ENCODE results near the gene PCDHA5.
"Not testable (repeated sequence)": the region's sequence is repeated elsewhere in the genome, so short reads cannot be mapped to it uniquely, and the experiment has no call there.

Gene PCDHA5

GRCh38 chr5:140827704-140828361 is 6.4 kb downstream of the PCDHA5 start, which contains the start of gene PCDHA6:
Gene PCDHA6 (plus strand): TSS chr5:140827960. CDS start chr5:140828092, 132 bp downstream.
- DNase-seq, result no peak

DNA sequence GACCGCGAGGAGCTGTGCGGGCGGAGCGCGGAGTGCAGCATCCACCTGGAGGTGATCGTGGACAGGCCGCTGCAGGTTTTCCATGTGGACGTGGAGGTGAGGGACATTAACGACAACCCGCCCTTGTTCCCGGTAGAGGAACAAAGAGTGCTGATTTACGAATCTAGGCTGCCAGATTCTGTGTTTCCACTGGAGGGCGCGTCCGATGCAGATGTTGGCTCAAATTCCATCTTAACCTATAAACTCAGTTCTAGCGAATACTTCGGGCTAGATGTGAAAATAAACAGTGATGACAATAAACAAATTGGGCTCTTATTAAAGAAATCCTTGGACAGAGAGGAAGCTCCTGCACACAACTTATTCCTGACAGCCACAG is 6.9 kb downstream of the PCDHA5 start:
- DNase-seq, result no peak

GRCh38 chr5:140829511-140830501 is 8.4 kb downstream of the PCDHA5 start:
- DNase-seq, result not testable (repeated sequence)

GRCh38 chr5:140833993-140834392 is 12.6 kb downstream of the PCDHA5 start, which contains the start of gene PCDHA7:
Gene PCDHA7 (plus strand): TSS chr5:140834269. CDS start chr5:140834384, 115 bp downstream.
- DNase-seq, result no peak

DNA sequence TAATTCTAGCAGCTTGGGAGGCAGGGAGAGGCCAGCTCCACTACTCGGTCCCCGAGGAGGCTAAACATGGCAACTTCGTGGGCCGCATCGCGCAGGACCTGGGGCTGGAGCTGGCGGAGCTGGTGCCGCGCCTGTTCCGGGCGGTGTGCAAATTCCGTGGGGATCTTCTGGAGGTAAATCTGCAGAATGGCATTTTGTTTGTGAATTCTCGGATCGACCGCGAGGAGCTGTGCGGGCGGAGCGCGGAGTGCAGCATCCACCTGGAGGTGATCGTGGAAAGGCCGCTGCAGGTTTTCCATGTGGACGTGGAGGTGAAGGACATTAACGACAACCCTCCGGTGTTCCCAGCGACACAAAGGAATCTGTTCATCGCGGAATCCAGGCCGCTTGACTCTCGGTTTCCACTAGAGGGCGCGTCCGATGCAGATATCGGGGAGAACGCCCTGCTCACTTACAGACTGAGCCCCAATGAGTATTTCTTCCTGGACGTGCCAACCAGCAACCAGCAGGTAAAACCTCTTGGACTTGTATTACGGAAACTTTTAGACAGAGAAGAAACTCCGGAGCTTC is 13.1 kb downstream of the PCDHA5 start:
- DNase-seq, result not testable (repeated sequence)

DNA sequence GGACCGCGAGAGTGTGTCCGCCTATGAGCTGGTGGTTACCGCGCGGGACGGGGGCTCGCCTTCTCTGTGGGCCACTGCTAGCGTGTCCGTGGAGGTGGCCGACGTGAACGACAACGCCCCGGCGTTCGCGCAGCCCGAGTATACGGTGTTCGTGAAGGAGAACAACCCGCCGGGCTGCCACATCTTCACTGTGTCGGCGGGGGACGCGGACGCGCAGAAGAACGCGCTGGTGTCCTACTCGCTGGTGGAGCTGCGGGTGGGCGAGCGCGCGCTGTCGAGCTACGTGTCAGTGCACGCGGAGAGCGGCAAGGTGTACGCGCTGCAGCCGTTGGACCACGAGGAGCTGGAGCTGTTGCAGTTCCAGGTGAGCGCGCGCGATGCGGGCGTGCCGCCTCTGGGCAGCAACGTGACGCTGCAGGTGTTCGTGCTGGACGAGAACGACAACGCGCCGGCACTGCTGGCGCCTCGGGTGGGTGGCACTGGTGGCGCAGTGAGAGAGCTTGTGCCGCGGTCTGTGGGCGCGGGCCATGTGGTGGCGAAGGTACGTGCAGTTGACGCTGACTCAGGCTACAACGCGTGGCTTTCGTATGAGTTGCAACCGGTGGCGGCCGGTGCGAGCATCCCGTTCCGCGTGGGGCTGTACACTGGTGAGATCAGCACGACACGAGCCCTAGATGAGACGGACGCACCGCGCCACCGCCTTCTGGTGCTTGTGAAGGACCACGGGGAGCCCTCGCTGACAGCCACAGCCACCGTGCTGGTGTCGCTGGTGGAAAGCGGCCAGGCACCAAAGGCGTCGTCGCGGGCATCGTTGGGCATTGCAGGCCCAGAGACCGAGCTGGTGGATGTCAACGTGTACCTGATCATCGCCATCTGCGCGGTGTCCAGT is 14.5 kb downstream of the PCDHA5 start:
- no peak for DNase-seq

- DNase-seq, result peak; percentile 2
Observed at GRCh38 chr5:140840978-140841962, 19.9 kb downstream of the PCDHA5 start, which contains the start of gene PCDHA8. Gene PCDHA8 (plus strand): TSS chr5:140841187. CDS start chr5:140841322, 135 bp downstream.

GRCh38 chr5:140842798-140843733 is 21.7 kb downstream of the PCDHA5 start:
- DNase-seq, result no peak

DNA sequence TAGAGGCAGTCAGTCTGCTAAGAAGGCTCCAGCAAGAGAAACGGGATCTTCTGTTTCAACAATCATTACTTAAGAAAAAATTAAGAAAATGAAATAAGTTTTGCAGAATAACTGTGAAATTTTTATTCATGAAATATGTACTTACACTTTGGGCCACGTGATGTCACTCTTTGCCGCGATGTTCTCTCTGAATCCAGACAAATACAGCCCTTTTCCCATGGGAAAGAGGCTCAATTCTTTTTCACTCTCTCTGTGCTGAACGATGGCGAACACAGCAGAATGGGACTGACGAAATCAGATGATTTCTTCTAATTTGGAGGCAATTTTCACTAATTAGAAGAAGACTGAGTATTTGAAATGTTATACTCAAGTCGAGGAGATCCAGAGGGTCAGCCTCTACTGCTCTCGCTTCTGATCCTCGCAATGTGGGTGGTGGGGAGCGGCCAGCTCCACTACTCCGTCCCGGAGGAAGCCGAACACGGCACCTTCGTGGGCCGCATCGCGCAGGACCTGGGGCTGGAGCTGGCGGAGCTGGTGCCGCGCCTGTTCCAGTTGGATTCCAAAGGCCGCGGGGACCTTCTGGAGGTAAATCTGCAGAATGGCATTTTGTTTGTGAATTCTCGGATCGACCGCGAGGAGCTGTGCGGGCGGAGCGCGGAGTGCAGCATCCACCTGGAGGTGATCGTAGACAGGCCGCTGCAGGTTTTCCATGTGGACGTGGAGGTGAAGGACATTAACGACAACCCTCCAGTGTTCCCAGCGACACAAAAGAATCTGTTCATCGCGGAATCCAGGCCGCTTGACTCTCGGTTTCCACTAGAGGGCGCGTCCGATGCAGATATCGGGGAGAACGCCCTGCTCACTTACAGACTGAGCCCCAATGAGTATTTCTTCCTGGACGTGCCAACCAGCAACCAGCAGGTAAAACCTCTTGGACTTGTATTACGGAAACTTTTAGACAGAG is 27.0 kb downstream of the PCDHA5 start, which contains the start of gene PCDHA9:
TSS of gene PCDHA9 (plus strand) at position 244 of the 964 bp plus-strand sequence. CDS start at position 358, 114 bp downstream.
- DNase-seq, result not testable (repeated sequence)

DNA sequence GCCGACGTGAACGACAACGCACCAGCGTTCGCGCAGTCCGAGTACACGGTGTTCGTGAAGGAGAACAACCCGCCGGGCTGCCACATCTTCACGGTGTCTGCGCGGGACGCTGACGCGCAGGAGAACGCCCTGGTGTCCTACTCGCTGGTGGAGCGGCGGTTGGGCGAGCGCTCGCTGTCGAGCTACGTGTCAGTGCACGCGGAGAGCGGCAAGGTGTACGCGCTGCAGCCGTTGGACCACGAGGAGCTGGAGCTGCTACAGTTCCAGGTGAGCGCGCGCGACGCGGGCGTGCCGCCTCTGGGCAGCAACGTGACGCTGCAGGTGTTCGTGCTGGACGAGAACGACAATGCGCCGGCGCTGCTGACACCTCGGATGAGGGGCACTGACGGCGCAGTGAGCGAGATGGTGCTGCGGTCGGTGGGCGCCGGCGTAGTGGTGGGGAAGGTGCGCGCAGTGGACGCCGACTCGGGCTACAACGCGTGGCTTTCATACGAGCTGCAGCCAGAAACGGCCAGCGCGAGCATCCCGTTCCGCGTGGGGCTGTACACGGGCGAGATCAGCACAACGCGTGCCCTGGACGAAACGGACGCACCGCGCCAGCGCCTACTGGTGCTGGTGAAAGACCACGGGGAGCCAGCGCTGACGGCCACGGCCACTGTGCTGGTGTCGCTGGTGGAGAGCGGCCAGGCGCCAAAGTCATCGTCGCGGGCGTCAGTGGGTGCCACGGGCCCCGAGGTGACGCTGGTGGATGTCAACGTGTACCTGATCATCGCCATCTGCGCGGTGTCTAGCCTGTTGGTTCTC is 28.6 kb downstream of the PCDHA5 start:
- DNase-seq, result not testable (repeated sequence)

DNA sequence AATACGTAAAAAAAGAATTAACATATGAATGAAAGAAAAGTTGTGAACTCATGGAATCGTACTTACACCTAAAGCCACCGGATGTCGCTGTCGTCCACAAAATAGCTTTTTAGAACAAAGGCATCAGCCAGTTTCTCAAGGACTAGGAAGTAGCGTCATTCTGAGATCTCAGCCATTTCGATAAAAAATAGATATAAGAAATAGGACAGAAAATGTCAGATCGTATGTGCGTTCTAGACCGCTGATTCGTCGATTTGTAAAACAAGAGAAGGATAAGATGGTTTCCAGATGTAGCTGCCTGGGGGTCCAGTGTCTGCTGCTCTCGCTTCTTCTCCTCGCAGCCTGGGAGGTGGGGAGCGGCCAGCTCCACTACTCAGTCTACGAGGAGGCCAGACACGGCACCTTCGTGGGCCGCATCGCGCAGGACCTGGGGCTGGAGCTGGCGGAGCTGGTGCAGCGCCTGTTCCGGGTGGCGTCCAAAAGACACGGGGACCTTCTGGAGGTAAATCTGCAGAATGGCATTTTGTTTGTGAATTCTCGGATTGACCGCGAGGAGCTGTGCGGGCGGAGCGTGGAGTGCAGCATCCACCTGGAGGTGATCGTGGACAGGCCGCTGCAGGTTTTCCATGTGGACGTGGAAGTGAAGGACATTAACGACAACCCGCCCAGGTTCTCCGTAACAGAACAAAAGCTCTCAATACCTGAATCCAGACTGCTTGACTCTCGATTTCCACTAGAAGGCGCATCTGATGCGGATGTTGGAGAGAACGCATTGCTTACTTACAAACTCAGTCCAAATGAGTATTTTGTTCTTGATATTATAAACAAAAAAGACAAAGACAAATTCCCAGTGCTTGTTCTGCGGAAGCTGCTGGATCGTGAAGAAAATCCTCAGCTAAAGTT is 34.6 kb downstream of the PCDHA5 start, which contains the start of gene PCDHA10:
TSS of gene PCDHA10 (plus strand) at position 126 of the 903 bp plus-strand sequence. CDS start at position 278, 152 bp downstream.
- no peak for DNase-seq

- no peak for DNase-seq
Observed at GRCh38 chr5:140857177-140857986, 36.0 kb downstream of the PCDHA5 start.

- DNase-seq, result no peak
Observed at GRCh38 chr5:140857987-140858240, 36.5 kb downstream of the PCDHA5 start.

GRCh38 chr5:140862441-140863295 is 41.3 kb downstream of the PCDHA5 start:
- DNase-seq, result no peak
